ENCODE data around the gene PHIP. TPM values are rescaled to one million over a fixed set of nuclear protein-coding genes. Genes with fewer than 3 reads are reported as not detected.

PHIP gene
- total and polyA plus RNA-seq, 2 of the 8 experiments (the other 6 are each of a cell fraction or from before 2014, with no cell fraction given), result 7.3 to 56.2 TPM

DNA sequence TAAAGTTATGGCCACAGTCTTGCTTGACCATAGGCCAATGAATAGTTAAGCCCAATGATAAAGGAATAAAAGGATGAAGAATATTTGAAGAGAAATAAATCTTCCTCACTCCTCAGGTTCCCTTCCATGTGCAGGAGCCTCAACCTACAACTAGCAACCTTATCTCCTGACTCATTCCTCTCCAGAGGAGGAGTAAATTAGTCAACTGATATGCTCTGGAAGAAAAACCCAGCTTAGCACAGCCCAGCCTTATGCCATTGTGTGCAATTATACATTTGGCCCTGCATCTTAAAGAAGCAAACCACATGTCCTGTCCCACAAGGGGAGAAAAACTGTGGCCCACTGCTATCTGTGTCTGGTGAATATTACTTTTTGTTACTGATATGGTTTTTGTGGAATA is 82.1 kb downstream of the PHIP start (continued):
- TF ChIP-seq, protein P1, sequence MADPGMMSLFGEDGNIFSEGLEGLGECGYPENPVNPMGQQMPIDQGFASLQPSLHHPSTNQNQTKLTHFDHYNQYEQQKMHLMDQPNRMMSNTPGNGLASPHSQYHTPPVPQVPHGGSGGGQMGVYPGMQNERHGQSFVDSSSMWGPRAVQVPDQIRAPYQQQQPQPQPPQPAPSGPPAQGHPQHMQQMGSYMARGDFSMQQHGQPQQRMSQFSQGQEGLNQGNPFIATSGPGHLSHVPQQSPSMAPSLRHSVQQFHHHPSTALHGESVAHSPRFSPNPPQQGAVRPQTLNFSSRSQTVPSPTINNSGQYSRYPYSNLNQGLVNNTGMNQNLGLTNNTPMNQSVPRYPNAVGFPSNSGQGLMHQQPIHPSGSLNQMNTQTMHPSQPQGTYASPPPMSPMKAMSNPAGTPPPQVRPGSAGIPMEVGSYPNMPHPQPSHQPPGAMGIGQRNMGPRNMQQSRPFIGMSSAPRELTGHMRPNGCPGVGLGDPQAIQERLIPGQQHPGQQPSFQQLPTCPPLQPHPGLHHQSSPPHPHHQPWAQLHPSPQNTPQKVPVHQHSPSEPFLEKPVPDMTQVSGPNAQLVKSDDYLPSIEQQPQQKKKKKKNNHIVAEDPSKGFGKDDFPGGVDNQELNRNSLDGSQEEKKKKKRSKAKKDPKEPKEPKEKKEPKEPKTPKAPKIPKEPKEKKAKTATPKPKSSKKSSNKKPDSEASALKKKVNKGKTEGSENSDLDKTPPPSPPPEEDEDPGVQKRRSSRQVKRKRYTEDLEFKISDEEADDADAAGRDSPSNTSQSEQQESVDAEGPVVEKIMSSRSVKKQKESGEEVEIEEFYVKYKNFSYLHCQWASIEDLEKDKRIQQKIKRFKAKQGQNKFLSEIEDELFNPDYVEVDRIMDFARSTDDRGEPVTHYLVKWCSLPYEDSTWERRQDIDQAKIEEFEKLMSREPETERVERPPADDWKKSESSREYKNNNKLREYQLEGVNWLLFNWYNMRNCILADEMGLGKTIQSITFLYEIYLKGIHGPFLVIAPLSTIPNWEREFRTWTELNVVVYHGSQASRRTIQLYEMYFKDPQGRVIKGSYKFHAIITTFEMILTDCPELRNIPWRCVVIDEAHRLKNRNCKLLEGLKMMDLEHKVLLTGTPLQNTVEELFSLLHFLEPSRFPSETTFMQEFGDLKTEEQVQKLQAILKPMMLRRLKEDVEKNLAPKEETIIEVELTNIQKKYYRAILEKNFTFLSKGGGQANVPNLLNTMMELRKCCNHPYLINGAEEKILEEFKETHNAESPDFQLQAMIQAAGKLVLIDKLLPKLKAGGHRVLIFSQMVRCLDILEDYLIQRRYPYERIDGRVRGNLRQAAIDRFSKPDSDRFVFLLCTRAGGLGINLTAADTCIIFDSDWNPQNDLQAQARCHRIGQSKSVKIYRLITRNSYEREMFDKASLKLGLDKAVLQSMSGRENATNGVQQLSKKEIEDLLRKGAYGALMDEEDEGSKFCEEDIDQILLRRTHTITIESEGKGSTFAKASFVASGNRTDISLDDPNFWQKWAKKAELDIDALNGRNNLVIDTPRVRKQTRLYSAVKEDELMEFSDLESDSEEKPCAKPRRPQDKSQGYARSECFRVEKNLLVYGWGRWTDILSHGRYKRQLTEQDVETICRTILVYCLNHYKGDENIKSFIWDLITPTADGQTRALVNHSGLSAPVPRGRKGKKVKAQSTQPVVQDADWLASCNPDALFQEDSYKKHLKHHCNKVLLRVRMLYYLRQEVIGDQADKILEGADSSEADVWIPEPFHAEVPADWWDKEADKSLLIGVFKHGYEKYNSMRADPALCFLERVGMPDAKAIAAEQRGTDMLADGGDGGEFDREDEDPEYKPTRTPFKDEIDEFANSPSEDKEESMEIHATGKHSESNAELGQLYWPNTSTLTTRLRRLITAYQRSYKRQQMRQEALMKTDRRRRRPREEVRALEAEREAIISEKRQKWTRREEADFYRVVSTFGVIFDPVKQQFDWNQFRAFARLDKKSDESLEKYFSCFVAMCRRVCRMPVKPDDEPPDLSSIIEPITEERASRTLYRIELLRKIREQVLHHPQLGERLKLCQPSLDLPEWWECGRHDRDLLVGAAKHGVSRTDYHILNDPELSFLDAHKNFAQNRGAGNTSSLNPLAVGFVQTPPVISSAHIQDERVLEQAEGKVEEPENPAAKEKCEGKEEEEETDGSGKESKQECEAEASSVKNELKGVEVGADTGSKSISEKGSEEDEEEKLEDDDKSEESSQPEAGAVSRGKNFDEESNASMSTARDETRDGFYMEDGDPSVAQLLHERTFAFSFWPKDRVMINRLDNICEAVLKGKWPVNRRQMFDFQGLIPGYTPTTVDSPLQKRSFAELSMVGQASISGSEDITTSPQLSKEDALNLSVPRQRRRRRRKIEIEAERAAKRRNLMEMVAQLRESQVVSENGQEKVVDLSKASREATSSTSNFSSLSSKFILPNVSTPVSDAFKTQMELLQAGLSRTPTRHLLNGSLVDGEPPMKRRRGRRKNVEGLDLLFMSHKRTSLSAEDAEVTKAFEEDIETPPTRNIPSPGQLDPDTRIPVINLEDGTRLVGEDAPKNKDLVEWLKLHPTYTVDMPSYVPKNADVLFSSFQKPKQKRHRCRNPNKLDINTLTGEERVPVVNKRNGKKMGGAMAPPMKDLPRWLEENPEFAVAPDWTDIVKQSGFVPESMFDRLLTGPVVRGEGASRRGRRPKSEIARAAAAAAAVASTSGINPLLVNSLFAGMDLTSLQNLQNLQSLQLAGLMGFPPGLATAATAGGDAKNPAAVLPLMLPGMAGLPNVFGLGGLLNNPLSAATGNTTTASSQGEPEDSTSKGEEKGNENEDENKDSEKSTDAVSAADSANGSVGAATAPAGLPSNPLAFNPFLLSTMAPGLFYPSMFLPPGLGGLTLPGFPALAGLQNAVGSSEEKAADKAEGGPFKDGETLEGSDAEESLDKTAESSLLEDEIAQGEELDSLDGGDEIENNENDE (IDR thresholded peaks at IDR 0.05; ENCODE audit: insufficient replicate concordance, low read length), result no peak
- TF ChIP-seq HDAC2 (IDR thresholded peaks at IDR 0.05; ENCODE audit: borderline replicate concordance in 1 of 2, low read depth in 2 of 2, low read length in 2 of 2) (no peak), KDM1A (IDR thresholded peaks at IDR 0.05; ENCODE audit: borderline replicate concordance, low read length) (no peak), SRF (IDR thresholded peaks at IDR 0.05; ENCODE audit: low read depth, low read length) (no peak)

Data from H1 (cell line).